HG03571 (cell line): ENCODE results near the gene DAZ4.
"Not testable (repeated sequence)": the region's sequence is repeated elsewhere in the genome, so short reads cannot be mapped to it uniquely, and the experiment has no call there.

ENCODE experiments used
- ATAC-seq: cut with Tn5 transposase; IDR thresholded peaks from one replicate; pipeline ENCODE4 v1.9.1; 2021; ENCODE audit not compliant: unreplicated experiment

Gene DAZ4, protein sequence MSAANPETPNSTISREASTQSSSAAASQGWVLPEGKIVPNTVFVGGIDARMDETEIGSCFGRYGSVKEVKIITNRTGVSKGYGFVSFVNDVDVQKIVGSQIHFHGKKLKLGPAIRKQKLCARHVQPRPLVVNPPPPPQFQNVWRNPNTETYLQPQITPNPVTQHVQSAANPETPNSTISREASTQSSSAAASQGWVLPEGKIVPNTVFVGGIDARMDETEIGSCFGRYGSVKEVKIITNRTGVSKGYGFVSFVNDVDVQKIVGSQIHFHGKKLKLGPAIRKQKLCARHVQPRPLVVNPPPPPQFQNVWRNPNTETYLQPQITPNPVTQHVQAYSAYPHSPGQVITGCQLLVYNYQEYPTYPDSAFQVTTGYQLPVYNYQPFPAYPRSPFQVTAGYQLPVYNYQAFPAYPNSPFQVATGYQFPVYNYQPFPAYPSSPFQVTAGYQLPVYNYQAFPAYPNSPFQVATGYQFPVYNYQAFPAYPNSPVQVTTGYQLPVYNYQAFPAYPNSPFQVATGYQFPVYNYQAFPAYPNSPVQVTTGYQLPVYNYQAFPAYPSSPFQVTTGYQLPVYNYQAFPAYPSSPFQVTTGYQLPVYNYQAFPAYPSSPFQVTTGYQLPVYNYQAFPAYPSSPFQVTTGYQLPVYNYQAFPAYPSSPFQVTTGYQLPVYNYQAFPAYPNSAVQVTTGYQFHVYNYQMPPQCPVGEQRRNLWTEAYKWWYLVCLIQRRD

DNA sequence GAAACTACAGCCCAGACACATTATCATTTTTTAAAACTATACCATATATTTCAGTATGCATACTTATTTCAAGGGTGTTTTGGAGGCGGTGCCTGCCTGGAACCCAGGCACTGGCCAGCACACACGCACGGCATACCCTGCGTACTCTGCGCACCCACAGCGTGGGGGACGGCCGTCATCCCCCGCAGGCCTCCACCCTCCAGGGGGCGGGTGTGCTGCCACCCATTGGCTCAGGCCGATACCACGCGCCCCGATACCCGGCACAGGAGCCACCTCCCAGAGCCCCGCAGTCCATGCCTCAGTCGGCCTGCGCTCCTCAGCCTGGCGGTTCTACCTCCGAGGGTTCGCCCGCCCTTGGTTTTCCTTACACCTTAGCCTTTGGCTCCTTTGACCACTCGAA lies at the start of gene DAZ4:
Gene DAZ4, plus strand, starts transcription at position 301 of the 400 bp plus-strand sequence. CDS start 208 bp downstream, outside the sequence.
- ATAC-seq: not testable (repeated sequence)

DNA sequence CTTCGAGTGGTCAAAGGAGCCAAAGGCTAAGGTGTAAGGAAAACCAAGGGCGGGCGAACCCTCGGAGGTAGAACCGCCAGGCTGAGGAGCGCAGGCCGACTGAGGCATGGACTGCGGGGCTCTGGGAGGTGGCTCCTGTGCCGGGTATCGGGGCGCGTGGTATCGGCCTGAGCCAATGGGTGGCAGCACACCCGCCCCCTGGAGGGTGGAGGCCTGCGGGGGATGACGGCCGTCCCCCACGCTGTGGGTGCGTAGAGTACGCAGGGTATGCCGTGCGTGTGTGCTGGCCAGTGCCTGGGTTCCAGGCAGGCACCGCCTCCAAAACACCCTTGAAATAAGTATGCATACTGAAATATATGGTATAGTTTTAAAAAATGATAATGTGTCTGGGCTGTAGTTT lies 20.4 kb upstream of the DAZ4 start, which contains the start of gene DAZ3:
Gene DAZ3, minus strand, starts transcription at position 101 of the 400 bp plus-strand sequence. CDS start 208 bp downstream, outside the sequence.
- ATAC-seq: not testable (repeated sequence)

DNA sequence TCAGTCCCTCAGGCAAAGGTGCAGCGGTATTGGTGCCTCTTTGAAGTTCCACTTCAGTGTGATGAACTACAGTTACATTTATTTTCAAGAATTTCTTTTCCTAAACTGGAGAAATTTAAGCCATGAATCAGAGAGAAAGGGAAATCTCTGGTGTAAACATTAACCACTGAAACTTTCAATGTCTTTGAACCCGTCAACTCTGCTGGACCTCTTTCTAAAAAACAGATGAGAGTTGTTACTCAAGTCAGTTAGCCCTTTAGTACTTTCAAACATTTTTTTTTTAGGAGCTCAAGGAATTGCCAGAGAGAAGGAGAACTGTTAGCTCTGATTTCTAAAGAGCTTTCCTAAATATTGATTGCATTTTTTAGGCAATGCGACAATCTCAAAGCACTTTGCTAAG lies 11.9 kb upstream of the DAZ4 start:
- not testable (repeated sequence) for ATAC-seq

DNA sequence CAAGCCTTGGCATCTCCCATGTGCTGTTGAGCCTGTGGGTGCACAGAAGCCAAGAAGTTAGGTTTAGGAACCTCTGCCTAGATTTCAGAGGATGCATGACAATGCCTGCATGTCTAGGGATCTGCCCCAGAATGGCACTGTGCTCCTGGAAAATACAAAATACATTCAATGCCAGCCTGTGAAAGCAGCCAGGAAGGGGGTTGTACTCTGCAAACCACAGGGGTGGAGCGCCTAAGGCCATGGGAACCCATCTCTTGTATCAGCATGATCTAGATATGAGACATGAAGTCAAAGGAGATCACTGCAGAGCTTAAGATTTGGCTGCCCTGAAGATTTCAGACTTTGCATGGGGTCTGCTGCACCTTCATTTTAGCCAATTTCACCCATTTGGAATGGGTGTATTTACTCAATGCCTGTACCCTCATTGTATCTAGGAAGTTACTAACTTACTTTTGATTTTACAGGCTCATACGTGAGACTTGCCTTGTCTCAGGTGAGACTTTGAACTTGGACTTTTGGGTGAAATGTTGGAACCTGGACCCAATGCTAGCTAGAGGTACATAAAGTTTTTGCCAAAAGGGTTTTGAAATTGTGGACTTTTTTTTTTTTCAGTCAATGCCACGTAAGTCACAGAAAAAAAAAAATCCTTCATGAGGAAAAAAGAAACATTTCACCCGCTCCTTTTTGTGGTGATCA lies 9.4 kb upstream of the DAZ4 start:
- ATAC-seq: not testable (repeated sequence)

DNA sequence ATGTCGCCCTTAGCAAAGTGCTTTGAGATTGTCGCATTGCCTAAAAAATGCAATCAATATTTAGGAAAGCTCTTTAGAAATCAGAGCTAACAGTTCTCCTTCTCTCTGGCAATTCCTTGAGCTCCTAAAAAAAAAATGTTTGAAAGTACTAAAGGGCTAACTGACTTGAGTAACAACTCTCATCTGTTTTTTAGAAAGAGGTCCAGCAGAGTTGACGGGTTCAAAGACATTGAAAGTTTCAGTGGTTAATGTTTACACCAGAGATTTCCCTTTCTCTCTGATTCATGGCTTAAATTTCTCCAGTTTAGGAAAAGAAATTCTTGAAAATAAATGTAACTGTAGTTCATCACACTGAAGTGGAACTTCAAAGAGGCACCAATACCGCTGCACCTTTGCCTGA lies 8.7 kb upstream of the DAZ4 start:
- ATAC-seq: not testable (repeated sequence)
